NCI-H187 (cell line): ENCODE results near the gene EBI3.
A peak's percentile ranks its signal among the peaks of the same experiment; 100 is the strongest.
"Not testable (repeated sequence)": the region's sequence is repeated elsewhere in the genome, so short reads cannot be mapped to it uniquely, and the experiment has no call there.

ENCODE experiments used
- DNase-seq, 2 experiments: peaks; one replicate each; lab custom pipeline; 2025; lab: John Stamatoyannopoulos, UW

EBI3 gene

DNA sequence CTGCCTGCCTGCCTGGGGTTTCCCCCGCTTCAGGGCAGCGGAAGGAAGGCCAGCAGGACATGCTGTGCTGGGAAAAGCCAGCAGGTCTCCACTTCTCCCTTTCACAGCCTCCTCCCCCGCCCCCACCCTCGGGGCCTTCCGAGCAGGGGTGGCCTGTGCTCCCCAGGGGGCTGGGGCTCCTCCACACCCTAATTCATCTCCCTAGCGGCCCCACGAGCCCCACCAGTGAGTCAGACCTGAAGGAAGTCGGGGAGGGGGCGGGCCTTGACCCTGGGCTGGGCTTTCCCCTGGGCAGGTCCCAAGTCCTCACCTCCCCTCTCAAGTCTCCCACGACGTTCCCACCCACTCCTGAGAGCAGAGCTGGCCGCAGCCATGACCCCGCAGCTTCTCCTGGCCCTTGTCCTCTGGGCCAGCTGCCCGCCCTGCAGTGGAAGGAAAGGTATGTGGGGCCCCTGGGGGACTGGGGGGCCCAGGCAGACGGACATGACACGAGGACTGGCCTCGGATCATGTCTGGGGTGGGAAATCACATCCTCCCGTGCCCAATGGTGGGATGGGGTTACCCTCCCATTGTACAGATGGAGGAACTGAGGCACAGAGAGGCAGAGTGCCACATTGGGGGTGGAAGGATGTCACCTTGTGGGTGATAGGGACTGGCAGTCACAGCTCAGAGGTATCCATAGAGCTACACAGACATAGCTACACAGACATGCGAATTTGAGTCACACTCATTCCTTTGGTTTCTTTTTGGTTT, at the start of gene EBI3:
EBI3 (plus strand) TSS at position 345 of the 753 bp plus-strand sequence; CDS start at position 373, 28 bp downstream.
- no peak for DNase-seq

DNA sequence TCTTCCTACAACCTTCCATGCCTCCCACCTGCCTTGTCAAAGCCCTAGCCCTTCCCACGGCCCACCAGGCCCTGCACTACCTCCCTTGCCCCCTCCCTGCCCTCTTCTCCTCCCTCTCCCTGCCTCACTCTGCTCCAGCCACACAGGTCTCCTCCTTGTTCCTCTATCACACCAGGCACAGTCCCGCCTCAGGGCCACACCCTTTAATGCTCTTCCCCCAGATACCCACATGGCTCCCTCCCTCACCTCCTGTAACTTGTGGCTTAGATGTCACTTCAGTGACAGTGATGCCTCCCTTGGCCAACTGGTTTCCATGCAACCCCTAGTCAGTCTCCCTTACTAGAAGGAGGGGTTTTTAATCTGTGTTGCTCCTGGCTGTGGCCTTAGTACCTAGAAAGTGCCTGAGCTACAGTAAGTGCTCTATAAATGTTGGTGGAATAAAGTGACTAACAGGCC, 48.2 kb upstream of the EBI3 start:
- DNase-seq = no peak

DNA sequence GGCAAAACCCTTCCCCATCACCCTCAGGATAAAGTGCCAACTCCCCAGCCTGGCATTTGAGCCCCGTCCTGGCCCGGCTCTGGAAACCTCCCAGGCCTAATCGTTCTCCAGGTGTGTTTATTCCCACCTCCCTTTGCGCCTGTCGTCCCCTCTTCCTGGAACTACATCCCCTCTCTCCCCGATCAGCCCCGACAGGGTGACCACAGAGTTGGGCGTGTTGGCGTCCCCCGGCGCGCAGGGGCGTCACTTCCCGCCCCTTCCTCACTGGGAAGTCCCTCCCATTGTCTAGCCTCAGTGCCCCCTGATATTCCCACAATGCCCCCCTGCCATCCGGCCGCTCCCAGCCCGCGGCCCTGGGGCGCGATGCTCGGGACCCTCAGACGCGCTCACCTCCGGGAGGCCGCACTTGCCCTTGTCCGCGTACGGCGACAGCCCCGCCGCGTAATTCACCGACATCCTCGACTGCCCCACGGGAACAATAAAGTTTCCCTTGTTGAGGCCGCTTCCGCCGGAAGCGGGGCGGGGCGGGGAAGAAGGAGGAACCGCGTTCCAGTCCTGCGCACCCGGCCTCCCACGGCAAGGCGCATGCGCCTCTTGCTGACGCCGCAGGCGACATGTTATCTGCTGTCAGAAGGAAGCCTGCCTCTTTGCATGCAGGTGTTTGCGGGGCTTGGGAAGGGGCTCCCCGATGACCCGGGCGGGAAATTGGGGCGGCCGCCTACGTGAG, 47.1 kb upstream of the EBI3 start, which contains the start of the genes ANKRD24 and SIRT6:
ANKRD24 (plus strand) TSS at position 606 of the 727 bp plus-strand sequence. CDS start 3,737 bp downstream, outside the sequence.
SIRT6 (minus strand) TSS at position 480 of the 727 bp plus-strand sequence; CDS start at position 456, 24 bp downstream.
- DNase-seq = peak; percentile 94 to 97

DNA sequence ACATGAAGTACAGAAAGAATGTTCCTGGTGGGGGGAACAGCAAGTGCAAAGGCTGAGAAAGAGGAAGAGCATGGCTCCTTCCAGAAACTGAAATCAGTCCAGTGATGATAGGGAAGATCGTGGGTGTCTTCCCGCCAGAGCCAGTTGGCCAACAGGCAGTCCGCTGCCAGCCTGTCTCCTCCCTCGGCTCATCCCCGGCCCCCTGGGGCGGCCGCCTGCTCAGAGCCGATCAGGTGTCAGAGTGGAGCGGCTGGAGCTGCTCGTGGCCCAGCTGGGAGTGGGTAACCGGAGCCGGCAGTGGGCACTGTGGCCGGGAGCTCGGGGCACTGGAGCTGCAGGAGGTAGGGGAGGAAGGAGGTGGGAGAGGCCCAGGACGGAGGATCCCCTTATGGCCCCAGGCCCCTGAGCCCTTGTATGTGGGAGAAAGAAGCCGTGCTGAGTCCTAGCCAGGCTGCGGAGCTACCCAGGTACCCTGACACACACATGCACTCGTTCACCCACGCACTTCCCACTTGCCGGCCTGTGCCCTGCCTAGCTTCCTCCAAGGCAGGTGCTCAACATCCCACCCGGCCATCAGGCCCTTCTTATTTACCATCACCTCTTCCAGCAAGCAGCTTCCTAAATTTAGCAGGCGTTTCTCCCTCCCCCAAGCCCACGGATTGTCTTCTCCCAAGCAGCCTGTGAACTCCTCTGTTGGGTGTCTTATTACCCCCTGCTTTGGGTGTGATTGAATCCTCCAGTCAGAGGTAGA, 45.2 kb upstream of the EBI3 start:
- peak; percentile 89 for DNase-seq

DNA sequence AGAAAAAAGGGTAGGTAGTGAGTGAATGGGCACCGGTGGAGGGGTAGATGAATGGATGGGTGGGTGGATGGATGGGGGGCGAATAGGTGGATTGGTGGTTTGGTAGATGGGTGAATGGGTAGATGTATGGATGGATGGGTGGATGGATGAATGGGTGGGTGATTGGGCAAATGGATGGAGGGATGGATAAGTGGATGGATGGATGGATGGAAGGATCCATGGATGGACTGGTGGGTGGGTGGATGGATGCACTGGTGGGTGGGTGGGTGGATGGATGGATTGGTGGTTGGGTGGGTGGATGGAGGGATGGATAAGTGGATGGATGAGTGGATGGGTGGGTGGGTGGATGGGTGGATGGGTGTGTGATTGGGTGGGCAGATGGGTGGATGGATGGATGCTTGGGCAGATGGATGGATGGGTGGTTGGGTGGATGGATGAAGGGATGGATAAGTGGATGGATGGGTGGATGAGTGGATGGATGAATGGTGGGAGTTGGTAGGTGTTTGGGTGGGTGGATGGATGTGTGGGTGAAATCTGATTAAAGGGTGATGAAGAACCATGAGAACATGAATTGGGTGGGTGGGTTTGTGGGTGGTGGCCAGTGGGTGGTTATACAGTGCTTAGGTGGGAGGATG, 44.5 kb upstream of the EBI3 start:
- no peak for DNase-seq

DNA sequence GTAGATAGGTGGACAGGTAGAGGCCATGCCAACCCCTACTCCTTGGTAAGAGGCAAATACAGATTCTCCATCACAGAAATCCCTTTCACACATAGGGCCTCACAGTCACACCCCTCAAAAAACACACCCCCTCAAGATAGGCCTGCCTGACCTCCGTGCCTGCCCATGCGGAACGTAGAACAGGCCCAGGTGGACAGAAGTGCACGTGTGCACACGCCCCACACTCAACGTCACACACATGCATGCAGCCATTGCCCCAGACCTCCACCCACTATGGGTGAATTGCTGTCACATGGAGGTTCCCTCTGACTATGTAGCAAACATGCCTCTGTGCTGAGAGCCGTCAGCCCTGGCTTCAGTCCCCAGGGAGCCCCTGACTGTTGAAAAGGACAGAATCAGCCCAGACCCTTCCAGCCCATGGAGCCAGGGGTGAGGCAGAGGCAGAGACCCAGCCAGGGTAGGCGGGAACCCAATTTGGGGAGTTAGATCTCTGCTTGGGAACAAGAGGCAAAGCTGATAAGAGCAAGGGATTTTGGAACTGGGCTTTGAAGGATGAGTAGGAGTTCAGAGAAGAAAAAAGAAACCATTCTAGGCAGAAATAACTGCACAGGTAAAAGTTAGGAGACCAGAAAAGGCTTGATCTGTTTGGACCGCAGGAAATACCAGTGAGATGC, 43.8 kb upstream of the EBI3 start:
- DNase-seq = no peak

DNA sequence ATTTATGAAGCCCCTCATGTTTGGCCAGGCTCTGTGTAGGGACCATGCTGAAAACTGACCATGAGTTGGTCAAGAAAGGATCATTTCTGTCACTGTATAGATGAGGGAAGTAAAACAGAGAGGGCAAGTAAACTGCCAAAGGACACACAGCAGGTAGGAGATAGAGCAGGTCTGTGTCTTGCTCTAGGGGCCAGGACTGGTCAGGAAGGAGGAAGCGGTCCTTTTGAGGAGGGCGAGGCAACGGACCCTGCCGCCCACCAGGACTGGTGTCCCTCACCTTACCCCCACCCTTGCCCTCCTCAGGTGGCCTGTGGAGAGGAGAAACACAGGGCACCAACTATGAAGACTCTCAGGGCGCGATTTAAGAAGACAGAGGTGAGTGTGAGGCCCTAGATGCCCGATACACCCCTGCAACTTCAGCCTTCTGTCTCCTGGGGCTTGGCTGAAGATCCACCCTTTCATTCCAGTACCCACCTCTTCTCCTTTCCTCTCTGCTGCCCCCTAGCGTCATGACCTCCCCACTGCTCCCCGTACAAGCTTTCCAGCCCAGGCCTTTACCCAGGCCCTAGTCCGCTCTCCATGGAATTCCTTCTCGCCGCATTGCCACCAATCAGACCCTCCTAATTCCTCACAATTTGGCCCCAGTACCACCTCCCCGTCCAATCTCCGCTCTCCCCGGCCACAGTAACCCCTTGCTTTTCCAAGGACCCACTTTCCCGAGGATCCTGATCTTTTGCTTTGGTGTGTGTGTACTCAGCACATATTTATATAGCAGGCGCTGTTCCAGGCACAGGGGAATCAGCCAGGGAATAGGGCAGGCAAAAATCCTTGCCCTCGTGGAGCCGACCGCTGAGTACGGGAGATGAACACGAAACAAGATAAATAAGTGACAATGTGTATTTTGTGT, 43.0 kb upstream of the EBI3 start:
- peak; percentile 39 to 64 for DNase-seq

DNA sequence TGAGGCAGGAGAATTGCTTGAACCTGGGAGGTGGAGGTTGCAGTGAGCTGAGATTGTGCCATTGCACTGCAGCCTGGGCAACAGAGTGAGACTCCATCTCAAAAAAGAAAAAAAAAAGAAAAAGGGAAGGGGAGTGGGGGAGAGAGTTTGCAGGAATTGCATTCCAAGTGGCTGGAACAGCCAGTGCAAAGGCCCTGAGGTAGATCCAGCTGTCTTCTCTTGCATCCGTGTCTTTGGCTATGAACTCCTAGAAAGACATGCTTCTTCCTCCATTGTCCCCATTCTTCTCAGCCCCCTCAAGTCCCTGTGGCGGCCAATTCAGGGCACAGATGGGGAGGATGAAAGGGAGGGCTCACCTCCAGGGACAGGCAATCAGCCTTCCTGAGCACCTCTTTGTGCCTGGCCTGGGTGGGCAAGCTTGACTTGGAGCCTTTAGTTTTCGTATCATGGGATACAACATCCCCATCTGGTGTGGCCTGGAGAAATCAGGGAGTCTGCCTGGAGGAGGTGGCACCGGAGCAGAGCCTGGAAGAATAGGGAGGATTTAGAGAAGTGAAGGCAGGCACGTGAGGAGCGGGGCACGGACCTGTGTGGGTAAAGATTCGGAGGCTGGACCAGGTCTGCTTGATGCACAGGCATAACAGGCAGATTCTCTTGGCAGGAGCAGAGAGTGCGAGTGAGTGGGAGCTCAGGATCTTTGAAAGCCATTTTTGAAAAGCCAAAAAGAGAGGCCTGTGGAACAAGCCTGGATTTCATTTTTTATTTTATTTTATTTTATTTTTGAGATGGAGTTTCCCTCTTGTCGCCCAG, 41.8 kb upstream of the EBI3 start:
- DNase-seq = no peak

DNA sequence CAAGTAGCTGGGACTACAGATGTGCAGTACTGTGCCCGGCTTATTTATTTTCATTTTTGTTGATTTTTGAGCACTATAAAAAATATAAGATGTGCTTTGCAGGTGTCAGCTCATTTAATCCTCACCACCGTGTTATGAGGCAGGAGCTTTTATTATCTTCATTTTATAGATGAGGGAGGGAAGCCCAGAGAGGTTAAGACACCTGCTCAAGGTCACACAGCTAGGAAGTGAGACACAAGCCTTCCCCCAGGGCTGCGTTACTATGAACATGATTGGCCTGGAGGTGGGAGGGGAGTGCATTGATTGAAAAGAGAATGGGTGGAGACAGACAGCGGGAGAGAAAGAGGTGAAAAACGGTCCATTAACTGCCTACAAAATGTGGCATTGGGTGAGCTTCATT, 39.7 kb upstream of the EBI3 start:
- DNase-seq = no peak

DNA sequence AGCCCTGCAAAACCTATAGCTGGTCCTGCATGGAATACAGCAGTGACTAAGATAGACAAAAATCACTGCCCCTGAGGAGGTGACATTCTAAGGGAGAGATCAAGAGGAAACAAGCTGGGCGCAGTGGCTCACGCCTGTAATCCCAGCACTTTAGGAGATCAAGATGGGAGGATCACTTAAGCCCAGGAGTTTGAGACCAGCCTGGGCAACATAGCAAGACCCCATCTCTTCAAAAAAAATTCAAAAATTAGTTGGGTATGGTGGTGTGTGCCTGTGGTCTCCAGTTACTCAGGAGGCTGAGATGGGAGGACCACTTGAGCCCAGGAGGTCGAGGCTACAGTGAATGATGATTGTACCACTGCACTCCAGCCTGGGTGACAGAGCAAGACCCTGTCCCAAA, 36.8 kb upstream of the EBI3 start:
- DNase-seq = not testable (repeated sequence)

DNA sequence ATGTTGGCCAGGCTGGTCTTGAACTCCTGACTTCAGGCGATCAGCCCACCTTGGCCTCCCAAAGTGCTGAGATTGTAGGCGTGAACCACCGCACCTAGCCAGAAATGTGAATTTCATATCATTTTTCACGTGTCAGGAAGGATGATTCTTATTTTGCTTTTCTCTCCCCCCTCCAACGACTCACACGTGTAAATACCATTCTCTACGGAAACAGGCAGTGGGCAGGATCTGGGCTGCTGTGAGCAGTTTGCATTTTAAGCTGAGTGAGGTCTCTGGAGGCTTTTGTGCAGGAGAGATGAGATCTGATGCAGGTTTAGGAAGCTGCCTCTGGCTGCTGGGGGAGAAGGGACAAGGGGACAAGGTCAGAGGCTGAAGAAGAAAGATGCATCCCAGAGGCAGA, 35.0 kb upstream of the EBI3 start:
- no peak for DNase-seq

DNA sequence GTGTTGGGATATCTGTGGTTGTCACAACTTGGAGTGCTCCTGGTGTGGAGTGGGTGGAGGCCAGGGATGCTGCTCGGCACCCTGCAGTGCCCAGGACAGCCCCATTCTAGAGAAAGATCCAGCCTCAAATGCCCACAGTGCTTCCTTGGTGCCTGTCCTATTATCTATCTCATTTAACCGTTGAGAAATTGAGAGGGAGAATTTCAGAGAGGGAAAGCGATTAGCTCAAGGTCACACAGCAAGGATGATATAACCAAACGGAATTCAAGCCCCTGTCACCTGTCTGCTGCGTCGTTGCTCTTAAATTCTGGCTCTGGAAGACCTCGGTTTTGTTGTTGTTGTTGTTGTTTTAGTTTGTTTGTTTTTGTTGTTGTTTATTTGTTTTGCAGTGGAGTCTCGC, 33.3 kb upstream of the EBI3 start:
- no peak for DNase-seq

DNA sequence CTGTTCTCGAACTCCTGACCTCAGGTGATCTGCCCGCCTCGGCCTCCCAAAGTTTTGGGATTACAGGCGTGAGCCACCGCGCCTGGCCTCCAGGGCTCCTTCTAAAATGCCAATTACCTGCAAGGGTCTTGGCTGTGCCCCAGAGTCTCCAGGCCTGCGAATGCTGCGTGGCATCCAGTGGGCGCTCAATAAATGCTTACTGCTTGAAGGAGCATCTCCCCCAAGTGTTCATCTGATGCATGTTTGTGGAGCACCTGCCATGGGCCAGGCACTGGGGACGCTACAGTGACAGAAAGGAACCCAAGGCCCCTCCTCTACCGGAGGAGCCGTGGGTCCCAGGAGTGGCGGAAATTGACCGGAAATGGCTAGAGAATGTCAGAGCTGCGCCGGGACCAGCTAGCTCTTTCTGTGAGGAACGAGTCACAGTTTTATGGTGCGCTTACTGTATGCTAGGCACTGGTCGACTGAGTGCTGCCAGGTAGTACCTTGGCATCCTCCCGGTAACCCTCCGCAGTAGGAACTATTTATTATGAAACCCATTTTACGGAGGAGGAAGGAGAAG, 32.7 kb upstream of the EBI3 start:
- DNase-seq = no peak

DNA sequence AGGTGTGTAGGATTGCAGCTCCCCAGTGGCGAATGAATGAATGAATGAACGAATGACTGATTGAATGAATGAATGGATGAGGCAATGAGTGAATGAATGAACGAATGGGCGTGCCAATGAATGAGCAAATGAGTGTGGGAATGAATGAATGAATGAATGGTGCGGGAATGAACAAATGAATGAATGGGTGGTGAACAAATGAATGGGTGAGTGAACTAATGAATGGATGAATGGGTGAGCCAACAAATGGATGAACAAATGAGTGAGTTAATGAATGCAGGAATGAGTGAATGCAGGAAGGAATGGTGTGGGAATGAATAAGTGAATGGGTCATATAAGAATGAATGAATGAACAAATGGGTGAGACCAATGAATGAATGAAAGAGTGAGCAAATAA, 32.1 kb upstream of the EBI3 start:
- no peak for DNase-seq

DNA sequence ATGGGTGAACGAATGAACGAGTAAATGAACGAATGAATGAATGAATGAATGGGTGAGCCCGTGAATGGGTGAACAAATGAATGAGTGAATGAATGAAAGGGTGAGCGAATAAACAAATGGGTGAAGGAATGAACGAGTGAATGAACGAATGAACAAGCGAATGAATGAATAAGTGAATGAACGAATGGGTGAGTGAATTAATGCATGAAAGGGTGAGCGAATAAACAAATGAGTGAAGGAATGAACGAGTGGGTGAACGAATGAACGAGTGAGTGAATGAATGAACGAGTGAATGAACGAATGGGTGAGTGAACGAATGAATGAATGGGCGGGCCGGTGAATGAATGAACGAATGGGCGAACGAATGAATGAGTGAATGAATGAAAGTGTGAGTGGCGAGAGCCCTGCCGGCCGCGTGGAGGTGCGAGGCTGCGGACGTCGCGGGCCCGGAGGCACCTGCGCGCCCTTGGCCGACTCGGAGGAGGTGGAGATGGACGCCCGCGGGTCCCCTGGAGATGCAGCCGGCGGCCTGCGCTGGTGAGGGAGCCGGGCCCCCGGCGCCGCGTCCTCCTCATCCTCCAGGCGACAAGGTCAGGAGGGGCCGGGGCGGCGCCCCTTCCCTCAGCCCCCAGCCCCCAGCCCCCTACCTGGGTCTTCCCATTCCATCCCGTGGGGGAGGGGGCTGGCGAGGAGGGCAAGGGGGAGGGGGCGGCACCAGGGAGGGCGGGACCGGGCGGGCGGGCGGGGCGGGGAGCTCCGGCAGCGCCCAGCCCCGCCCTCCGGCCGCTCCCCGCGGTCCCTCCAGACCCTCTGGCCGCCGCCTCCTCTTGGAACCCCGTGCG, 31.5 kb upstream of the EBI3 start:
- DNase-seq = no peak

DNA sequence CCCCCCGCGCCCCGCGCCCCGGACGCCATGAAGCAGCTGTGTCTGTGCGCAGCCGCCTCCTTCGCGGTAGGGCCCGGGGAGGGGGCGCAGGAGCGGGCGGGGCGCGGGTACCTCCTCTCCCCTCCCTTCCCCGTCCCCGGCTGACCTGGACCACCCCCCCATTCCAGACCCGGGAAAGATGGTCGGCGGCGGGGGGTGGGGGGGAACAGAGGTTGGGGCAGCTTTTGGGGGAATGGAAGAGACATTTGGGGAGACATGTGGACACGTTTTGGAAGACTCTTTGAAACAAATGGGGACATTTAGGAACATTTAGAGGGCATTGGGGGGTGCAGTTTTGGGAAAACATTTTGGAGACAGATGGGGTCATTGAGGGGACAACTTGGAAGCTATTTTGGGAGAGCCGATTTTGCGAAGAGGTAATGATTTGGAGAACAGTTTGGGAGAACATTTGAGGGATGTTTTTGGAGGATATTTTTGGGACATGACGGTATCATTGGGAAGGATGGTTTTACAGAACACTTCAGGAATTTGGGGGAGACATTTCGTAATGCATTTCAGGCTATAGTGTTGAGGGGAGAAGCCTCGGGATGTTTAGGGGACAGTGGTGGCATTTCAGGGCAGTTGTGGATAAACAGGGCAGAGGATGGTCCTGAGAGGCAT, 30.7 kb upstream of the EBI3 start:
- DNase-seq = no peak

DNA sequence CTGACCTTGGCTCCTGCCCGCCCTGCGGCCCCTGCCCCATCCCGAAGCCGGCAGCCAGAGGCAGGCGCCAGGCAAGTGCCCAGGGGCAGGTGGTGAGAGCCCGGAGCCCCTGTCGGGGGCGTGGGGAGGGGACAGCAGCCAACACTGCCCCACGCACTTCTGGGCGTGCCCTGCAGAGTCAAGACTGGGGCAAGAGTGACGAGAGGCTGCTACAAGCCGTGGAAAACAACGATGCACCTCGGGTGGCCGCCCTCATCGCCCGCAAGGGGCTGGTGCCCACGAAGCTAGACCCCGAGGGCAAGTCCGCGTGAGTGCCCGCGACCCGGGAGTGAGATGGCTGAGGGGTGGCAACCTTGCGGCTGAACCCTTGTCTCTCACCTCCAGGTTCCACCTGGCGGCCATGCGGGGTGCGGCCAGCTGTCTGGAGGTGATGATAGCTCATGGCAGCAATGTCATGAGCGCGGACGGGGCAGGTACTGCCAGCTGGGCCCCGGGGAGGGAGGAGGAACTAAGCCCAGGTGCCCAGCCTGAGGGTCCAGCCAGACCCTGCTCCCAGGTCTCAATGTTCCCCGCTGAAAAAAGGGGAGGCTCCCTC, 29.5 kb upstream of the EBI3 start:
- no peak for DNase-seq
